DND-41 (cell line): ENCODE measurements around the gene NRGN.

Experiments used
- ATAC-seq: fragments of 200-7000 bp; cut with Tn5 transposase; 3 replicates; pipeline ENCODE4 v1.9.1; 2021; ENCODE audit warnings: low read depth; ENCODE audit not compliant: insufficient read depth
- DNase-seq: peaks from one replicate; pipeline ENCODE4 v3.0.0-alpha.2; 2020
- H2AFZ ChIP-seq: 2 replicates; pipeline ENCODE4 v1.6.0; 2012; ENCODE audit warnings: low read depth, low read length
- H3K27ac ChIP-seq: 2 replicates; pipeline ENCODE4 v1.5.1; 2012; ENCODE audit warnings: low read length, inconsistent platforms
- H3K27me3 ChIP-seq: fragments of 200-600 bp; sonication (generic); 2 replicates; pipeline ENCODE4 v1.6.0; 2012; ENCODE audit warnings: low read length, mild to moderate bottlenecking, inconsistent platforms; ENCODE audit not compliant: insufficient read depth, poor library complexity
- H3K36me3 ChIP-seq: 2 replicates; pipeline ENCODE4 v1.5.1; 2012; ENCODE audit warnings: low read length, inconsistent platforms; ENCODE audit not compliant: insufficient read depth
- H3K4me1 ChIP-seq: 2 replicates; pipeline ENCODE4 v1.5.1; 2012; ENCODE audit warnings: mild to moderate bottlenecking, low read length; ENCODE audit not compliant: insufficient read depth
- H3K4me2 ChIP-seq: 2 replicates; pipeline ENCODE4 v1.6.0; 2012; ENCODE audit warnings: mild to moderate bottlenecking, moderate library complexity, low read length, inconsistent platforms; ENCODE audit not compliant: insufficient read depth
- H3K4me3 ChIP-seq, 2 experiments: fragments of 200-600 bp in 1 of 2; shearing (Covaris generic) in 1 of 2; 2 replicates each; pipeline ENCODE4 v1.5.1; 2012 to 2016; ENCODE audit warnings: inconsistent platforms in 2 of 2, low read length in 2 of 2, mild to moderate bottlenecking in 2 of 2, low read depth in 1 of 2, moderate library complexity in 1 of 2
- H3K79me2 ChIP-seq: 2 replicates; pipeline ENCODE4 v1.6.0; 2012; ENCODE audit warnings: low read length, inconsistent platforms; ENCODE audit not compliant: insufficient read depth
- H3K9ac ChIP-seq: 2 replicates; pipeline ENCODE4 v1.6.0; 2012; ENCODE audit warnings: low read depth, mild to moderate bottlenecking, inconsistent platforms, low read length, moderate library complexity
- H3K9me3 ChIP-seq: 2 replicates; pipeline ENCODE4 v1.5.1; 2012; ENCODE audit warnings: low read length, moderate library complexity, mild to moderate bottlenecking, inconsistent platforms; ENCODE audit not compliant: insufficient read depth, severe bottlenecking
- H4K20me1 ChIP-seq: 2 replicates; pipeline ENCODE4 v1.6.0; 2012; ENCODE audit warnings: low read length; ENCODE audit not compliant: insufficient read depth
- EZH2 ChIP-seq: IDR thresholded peaks from 3 replicates; pipeline ENCODE4 v1.6.1; 2012; ENCODE audit warnings: borderline replicate concordance, low read depth, mild to moderate bottlenecking, moderate library complexity, low read length, inconsistent platforms; ENCODE audit not compliant: severe bottlenecking
- TF ChIP-seq, protein P1 (sequence below): IDR thresholded peaks from 2 replicates; pipeline ENCODE4 v1.5.1; 2012; ENCODE audit warnings: borderline replicate concordance, low read length, moderate library complexity, mild to moderate bottlenecking; ENCODE audit not compliant: poor library complexity, severe bottlenecking; ENCODE audit errors: extremely low read depth

Gene NRGN

DNA sequence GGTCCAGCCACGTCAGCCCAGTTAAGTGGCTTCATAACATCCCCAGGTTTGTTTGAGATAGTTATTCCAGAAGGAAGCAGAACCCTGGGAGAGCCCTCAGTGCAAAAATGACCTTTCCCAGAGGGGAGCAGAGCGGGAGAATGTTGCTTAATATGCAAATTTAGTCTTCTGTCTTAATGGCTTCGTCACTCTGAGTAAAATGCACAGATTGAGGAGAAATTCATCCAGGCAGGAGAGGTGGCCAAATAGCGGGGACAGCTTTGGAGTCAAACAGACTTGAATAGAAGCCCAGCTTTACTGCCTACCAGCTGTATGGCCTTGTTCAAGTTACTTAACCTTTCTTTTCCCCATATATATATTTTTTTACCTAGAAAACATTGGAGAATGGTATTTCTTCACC lies 12.3 kb upstream of the NRGN start:
- Histone ChIP-seq H4K20me1 (peaks cover 13% of the 10 kb centered on the region; the same call in 1 of the 2 replicates), H3K9me3 (no peaks in the 10 kb centered on the region), H3K79me2 (no peaks in the 10 kb centered on the region), H3K4me2 (no peak overlapping the region), H3K27ac (no peak overlapping the region), H3K4me1 (no peaks in the 10 kb centered on the region), H3K36me3 (no peaks in the 10 kb centered on the region), H2AFZ (no peak overlapping the region), H3K9ac (no peak overlapping the region), H3K4me3 (no peak overlapping the region), H3K27me3 (peaks cover 49% of the 10 kb centered on the region)
- ATAC-seq (no peak), DNase-seq (no peak)
- TF ChIP-seq, protein P1, sequence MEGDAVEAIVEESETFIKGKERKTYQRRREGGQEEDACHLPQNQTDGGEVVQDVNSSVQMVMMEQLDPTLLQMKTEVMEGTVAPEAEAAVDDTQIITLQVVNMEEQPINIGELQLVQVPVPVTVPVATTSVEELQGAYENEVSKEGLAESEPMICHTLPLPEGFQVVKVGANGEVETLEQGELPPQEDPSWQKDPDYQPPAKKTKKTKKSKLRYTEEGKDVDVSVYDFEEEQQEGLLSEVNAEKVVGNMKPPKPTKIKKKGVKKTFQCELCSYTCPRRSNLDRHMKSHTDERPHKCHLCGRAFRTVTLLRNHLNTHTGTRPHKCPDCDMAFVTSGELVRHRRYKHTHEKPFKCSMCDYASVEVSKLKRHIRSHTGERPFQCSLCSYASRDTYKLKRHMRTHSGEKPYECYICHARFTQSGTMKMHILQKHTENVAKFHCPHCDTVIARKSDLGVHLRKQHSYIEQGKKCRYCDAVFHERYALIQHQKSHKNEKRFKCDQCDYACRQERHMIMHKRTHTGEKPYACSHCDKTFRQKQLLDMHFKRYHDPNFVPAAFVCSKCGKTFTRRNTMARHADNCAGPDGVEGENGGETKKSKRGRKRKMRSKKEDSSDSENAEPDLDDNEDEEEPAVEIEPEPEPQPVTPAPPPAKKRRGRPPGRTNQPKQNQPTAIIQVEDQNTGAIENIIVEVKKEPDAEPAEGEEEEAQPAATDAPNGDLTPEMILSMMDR = no peak
- TF ChIP-seq EZH2 = no peak

DNA sequence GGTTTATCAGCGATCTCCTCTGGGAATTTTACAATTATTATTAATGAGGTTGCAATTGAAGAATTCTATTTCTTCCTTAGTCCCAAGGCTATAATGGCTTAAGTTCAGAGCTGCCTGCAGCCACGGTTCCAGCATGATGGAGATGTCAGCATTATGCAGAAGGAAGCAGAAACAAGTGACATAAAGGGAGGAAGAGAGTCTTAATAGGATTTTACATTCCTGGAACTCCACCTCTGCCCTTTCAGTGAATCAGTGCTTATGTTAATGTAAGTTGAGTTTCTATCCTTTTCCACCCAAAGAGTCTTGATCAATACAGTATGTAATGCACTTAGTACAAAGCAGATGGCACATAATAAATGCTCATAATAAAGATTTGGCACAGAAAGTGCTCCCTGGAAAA lies 11.6 kb upstream of the NRGN start:
- Histone ChIP-seq H3K4me2 (no peak overlapping the region), H4K20me1 (peaks cover 11% of the 10 kb centered on the region; the same call in 1 of the 2 replicates)

DNA sequence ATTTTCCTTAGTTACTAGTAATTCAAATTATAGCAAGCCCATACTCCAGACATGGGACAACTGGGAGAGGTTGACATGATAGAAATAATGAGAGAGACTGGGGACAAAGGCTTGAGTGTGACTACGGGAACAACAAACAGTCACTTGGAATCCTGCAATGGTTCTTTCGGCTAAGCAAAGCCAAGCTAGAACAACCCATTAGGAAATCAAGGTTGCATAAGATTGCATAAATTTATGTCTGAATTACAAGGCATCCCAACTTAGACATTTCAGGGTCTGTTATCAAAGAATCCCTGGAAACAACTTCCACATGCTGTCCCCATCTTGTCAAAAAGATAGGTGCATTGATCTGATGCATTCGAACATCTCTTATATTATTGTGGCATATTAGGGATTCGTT lies 10.2 kb upstream of the NRGN start:
- H3K79me2 ChIP-seq = no peaks in the 10 kb centered on the region
- no peak for TF ChIP-seq EZH2
- TF ChIP-seq, protein P1 = no peak
- DNase-seq = no peak
- no peaks in the 10 kb centered on the region for H3K4me1 ChIP-seq
- no peak for ATAC-seq
- no peaks in the 10 kb centered on the region for H3K36me3 ChIP-seq
- H3K27ac ChIP-seq = no peak overlapping the region
- no peak overlapping the region for H2AFZ ChIP-seq
- H4K20me1 ChIP-seq = peaks cover 6% of the 10 kb centered on the region; the same call in 1 of the 2 replicates
- no peak overlapping the region for H3K4me3 ChIP-seq
- H3K27me3 ChIP-seq = peaks cover 38% of the 10 kb centered on the region
- no peak overlapping the region for H3K9ac ChIP-seq
- no peaks in the 10 kb centered on the region for H3K9me3 ChIP-seq
- H3K4me2 ChIP-seq = no peak overlapping the region

More for the DNA sequence above, 11.6 kb upstream of the NRGN start:
- TF ChIP-seq, protein P1 = no peak
- Histone ChIP-seq H3K27ac (no peak overlapping the region), H3K27me3 (peaks cover 42% of the 10 kb centered on the region), H3K9ac (no peak overlapping the region), H3K4me3 (no peak overlapping the region), H3K4me1 (no peaks in the 10 kb centered on the region), H2AFZ (no peak overlapping the region), H3K79me2 (no peaks in the 10 kb centered on the region), H3K9me3 (no peaks in the 10 kb centered on the region), H3K36me3 (no peaks in the 10 kb centered on the region)
- DNase-seq (no peak), ATAC-seq (no peak)

DNA sequence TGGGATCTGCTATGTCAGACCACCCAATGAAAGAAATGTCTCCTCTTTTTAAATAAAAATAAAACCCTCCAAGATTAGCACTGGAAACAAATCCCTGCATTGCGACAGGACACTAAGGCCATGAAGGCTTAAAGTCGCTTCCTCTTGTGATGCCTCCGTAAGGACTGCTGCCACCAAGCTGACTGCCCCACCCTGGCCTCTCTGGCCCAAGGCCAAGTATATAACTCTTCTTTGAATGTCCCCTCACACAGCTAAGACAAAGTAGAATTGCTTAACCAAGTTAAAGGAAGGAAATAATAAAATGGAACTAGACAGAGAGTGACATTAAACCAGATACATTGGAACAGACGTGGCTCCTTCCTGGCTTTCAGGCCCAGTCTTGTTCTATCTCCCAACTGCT lies 7.5 kb upstream of the NRGN start:
- no peak for TF ChIP-seq EZH2
- TF ChIP-seq, protein P1 = no peak
- ATAC-seq (no peak), DNase-seq (no peak)
- Histone ChIP-seq H3K27me3 (peaks cover 25% of the 10 kb centered on the region), H3K9me3 (no peaks in the 10 kb centered on the region), H3K4me1 (no peaks in the 10 kb centered on the region), H2AFZ (no peak overlapping the region), H3K4me2 (no peak overlapping the region), H4K20me1 (0 out of 2 replicates have a peak, but pooled peaks cover 2% of the 10 kb centered on the region), H3K36me3 (no peaks in the 10 kb centered on the region), H3K9ac (no peak overlapping the region), H3K79me2 (no peaks in the 10 kb centered on the region), H3K27ac (no peak overlapping the region), H3K4me3 (no peak overlapping the region)
